HepG2 (cell line): ENCODE data around the gene LOC128125822.

ENCODE experiments used
- ARNT ChIP-seq: fragments of 450-650 bp; IDR thresholded peaks from 2 replicates; pipeline ENCODE4 v1.6.1; 2017
- BORCS8-MEF2B ChIP-seq: sonication (generic); formaldehyde crosslinking; IDR thresholded peaks from 2 replicates; pipeline ENCODE4 v1.8.0; 2022; ENCODE audit warnings: mild to moderate bottlenecking, missing genetic modification reagents
- CENPBD1 ChIP-seq: sonication (generic); formaldehyde crosslinking; IDR thresholded peaks from 2 replicates; pipeline ENCODE4 v1.8.0; 2022; ENCODE audit warnings: missing genetic modification reagents, low read depth, mild to moderate bottlenecking, borderline replicate concordance
- GLI4 ChIP-seq: sonication (generic); formaldehyde crosslinking; IDR thresholded peaks from 2 replicates; pipeline ENCODE4 v1.5.1; 2020; ENCODE audit warnings: missing genetic modification reagents, mild to moderate bottlenecking, moderate library complexity, borderline replicate concordance
- IRF1 ChIP-seq: sonication (generic); formaldehyde crosslinking; IDR thresholded peaks from 2 replicates; pipeline ENCODE4 v1.4.0; 2020; ENCODE audit warnings: low read depth, mild to moderate bottlenecking, missing genetic modification reagents
- KLF11 ChIP-seq: IDR thresholded peaks from 2 replicates; pipeline ENCODE4 v1.6.1; 2016; ENCODE audit warnings: missing compliant biosample characterization
- KLF12 ChIP-seq: sonication (generic); formaldehyde crosslinking; IDR thresholded peaks from 2 replicates; pipeline ENCODE4 v1.4.0; 2020; ENCODE audit warnings: missing genetic modification reagents, borderline replicate concordance
- SMC3 ChIP-seq: IDR thresholded peaks from 2 replicates; pipeline ENCODE4 v1.6.1; 2011; ENCODE audit warnings: low read length, improper control_type of control experiment
- ZBTB43 ChIP-seq: sonication (generic); formaldehyde crosslinking; conservative IDR thresholded peaks from 2 replicates; pipeline ENCODE4 v1.4.0; 2020; ENCODE audit warnings: missing genetic modification reagents
- ZNF296 ChIP-seq: sonication (generic); formaldehyde crosslinking; conservative IDR thresholded peaks from 2 replicates; pipeline ENCODE4 v1.5.0; 2020; ENCODE audit warnings: mild to moderate bottlenecking, missing genetic modification reagents
- ZNF557 ChIP-seq: sonication (generic); formaldehyde crosslinking; IDR thresholded peaks from 2 replicates; pipeline ENCODE4 v1.4.0; 2020; ENCODE audit warnings: missing genetic modification reagents
- ZNF619 ChIP-seq: sonication (generic); formaldehyde crosslinking; IDR thresholded peaks from 2 replicates; pipeline ENCODE4 v1.4.0; 2020; ENCODE audit warnings: mild to moderate bottlenecking, missing genetic modification reagents
- ZNF7 ChIP-seq: IDR thresholded peaks from 2 replicates; pipeline ENCODE4 v1.6.1; 2016; ENCODE audit warnings: missing biosample characterization, missing genetic modification reagents
- TF ChIP-seq, protein P1 (sequence below): sonication (generic); formaldehyde crosslinking; IDR thresholded peaks from 2 replicates; pipeline ENCODE4 v1.4.0; 2020; ENCODE audit warnings: mild to moderate bottlenecking, missing genetic modification reagents
- TF ChIP-seq, protein P2 (sequence below): sonication (generic); formaldehyde crosslinking; conservative IDR thresholded peaks from 2 replicates; pipeline ENCODE4 v1.4.0; 2020; ENCODE audit warnings: mild to moderate bottlenecking, missing genetic modification reagents, moderate library complexity

The LOC128125822 gene

GRCh38 chr6:63572044-63572746, at the start of gene LOC128125822, which contains the start of gene PTP4A1 (continued):
- no peak; the same call in 1 of the 2 replicates for TF ChIP-seq CENPBD1
- TF ChIP-seq KLF11 (CRISPR knock-in tag) = peak; percentile 20; the same call in 1 of the 2 replicates
- TF ChIP-seq ZNF557 (CRISPR knock-in tag) = no peak
- no peak for TF ChIP-seq ZNF296 (CRISPR knock-in tag)
- no peak; the same call in none of the 2 replicates for TF ChIP-seq ZBTB43 (CRISPR knock-in tag)
- TF ChIP-seq BORCS8-MEF2B (CRISPR knock-in tag) = peak; percentile 87
- TF ChIP-seq, protein P1, sequence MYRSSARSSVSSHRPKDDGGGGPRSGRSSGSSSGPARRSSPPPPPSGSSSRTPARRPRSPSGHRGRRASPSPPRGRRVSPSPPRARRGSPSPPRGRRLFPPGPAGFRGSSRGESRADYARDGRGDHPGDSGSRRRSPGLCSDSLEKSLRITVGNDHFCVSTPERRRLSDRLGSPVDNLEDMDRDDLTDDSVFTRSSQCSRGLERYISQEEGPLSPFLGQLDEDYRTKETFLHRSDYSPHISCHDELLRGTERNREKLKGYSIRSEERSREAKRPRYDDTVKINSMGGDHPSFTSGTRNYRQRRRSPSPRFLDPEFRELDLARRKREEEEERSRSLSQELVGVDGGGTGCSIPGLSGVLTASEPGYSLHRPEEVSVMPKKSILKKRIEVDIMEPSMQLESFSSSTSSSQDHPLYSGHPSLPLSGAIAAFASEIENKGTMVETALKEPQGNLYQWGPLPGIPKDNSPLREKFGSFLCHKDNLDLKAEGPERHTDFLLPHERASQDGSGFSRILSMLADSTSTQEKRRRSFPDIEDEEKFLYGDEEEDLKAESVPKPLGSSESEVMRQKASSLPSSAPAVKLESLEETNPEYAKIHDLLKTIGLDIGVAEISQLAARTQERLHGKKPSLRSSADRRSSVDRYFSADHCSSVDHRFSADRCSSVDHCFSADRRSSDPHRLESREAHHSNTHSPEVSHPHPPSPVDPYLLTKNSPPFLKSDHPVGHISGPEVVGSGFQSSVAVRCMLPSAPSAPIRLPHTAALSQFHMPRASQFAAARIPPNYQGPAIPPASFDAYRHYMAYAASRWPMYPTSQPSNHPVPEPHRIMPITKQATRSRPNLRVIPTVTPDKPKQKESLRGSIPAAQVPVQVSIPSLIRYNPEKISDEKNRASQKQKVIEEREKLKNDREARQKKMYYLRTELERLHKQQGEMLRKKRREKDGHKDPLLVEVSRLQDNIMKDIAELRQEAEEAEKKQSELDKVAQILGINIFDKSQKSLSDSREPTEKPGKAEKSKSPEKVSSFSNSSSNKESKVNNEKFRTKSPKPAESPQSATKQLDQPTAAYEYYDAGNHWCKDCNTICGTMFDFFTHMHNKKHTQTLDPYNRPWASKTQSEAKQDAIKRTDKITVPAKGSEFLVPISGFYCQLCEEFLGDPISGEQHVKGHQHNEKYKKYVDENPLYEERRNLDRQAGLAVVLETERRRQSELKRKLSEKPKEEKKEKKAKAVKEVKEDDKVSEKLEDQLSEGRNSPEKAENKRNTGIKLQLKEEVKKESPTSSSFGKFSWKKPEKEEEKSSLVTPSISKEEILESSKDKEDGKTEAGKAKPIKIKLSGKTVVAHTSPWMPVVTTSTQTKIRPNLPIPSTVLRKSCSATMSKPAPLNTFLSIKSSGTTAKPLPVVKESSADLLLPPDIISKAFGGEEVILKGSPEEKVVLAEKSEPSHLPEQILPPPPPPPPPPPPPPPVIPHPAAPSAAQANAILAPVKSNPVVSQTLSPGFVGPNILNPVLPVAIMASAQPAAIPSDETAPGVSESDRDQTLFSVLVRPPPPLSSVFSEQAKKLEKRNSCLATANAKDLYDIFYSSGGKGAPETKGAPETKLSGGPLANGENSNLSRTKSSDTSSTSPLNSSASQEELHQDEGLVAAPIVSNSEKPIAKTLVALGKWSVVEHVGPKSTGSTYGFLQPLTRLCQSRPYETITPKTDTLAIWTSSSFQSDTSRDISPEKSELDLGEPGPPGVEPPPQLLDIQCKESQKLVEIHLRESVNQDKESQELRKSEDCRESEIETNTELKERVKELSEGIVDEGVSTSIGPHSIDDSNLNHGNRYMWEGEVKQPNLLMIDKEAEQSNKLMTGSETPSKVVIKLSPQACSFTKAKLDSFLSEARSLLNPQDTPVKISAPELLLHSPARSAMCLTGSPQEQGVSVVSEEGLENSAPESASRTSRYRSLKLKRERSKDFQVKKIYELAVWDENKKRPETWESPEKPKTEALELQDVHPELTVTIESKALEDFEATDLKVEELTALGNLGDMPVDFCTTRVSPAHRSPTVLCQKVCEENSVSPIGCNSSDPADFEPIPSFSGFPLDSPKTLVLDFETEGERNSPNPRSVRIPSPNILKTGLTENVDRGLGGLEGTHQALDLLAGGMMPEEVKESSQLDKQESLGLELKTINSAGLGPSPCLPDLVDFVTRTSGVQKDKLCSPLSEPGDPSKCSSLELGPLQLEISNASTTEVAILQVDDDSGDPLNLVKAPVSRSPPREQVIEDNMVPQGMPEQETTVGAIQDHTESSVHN (CRISPR knock-in tag) = peak; percentile 36; the same call in 1 of the 2 replicates
- TF ChIP-seq SMC3 = no peak
- TF ChIP-seq IRF1 = no peak; the same call in 1 of the 2 replicates
- no peak; the same call in 1 of the 2 replicates for TF ChIP-seq KLF12
- TF ChIP-seq ZNF7 (CRISPR knock-in tag) = no peak
- no peak for TF ChIP-seq ZNF619
- no peak for TF ChIP-seq ARNT
- no peak for TF ChIP-seq GLI4
- TF ChIP-seq, protein P2, sequence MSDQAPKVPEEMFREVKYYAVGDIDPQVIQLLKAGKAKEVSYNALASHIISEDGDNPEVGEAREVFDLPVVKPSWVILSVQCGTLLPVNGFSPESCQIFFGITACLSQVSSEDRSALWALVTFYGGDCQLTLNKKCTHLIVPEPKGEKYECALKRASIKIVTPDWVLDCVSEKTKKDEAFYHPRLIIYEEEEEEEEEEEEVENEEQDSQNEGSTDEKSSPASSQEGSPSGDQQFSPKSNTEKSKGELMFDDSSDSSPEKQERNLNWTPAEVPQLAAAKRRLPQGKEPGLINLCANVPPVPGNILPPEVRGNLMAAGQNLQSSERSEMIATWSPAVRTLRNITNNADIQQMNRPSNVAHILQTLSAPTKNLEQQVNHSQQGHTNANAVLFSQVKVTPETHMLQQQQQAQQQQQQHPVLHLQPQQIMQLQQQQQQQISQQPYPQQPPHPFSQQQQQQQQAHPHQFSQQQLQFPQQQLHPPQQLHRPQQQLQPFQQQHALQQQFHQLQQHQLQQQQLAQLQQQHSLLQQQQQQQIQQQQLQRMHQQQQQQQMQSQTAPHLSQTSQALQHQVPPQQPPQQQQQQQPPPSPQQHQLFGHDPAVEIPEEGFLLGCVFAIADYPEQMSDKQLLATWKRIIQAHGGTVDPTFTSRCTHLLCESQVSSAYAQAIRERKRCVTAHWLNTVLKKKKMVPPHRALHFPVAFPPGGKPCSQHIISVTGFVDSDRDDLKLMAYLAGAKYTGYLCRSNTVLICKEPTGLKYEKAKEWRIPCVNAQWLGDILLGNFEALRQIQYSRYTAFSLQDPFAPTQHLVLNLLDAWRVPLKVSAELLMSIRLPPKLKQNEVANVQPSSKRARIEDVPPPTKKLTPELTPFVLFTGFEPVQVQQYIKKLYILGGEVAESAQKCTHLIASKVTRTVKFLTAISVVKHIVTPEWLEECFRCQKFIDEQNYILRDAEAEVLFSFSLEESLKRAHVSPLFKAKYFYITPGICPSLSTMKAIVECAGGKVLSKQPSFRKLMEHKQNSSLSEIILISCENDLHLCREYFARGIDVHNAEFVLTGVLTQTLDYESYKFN (CRISPR knock-in tag) = peak; percentile 29
